Hepatocyte (in vitro differentiated cells): ENCODE results near the gene CD44. TPM values are rescaled to one million over a fixed set of nuclear protein-coding genes. Genes with fewer than 3 reads are reported as not detected.

Experiments used
- DNase-seq: peaks from one replicate; pipeline ENCODE4 v3.0.0-alpha.2; 2016; ENCODE audit warnings: low spot score
- H2AFZ ChIP-seq: fragments of 200-600 bp; sonication (generic); 2 replicates; pipeline ENCODE4 v1.6.0; 2016; ENCODE audit warnings: antibody characterized with exemption, mild to moderate bottlenecking
- H3K27ac ChIP-seq: fragments of 200-600 bp; sonication (generic); 2 replicates; pipeline ENCODE4 v1.5.1; 2016; ENCODE audit warnings: mild to moderate bottlenecking
- H3K27me3 ChIP-seq: fragments of 200-600 bp; sonication (generic); 2 replicates; pipeline ENCODE4 v1.6.1; 2016
- H3K36me3 ChIP-seq: fragments of 200-600 bp; sonication (generic); replicated peaks from 2 replicates; pipeline ENCODE4 v1.5.1; 2016; ENCODE audit warnings: low read depth; ENCODE audit not compliant: insufficient read depth
- H3K4me1 ChIP-seq: fragments of 200-600 bp; sonication (generic); 2 replicates; pipeline ENCODE4 v1.5.1; 2016; ENCODE audit warnings: mild to moderate bottlenecking, moderate library complexity; ENCODE audit not compliant: insufficient read depth
- H3K4me2 ChIP-seq: fragments of 200-600 bp; sonication (generic); 2 replicates; pipeline ENCODE4 v1.6.0; 2016
- H3K4me3 ChIP-seq: fragments of 200-600 bp; sonication (generic); 2 replicates; pipeline ENCODE4 v1.5.1; 2016; ENCODE audit warnings: mild to moderate bottlenecking
- H3K79me2 ChIP-seq: fragments of 200-600 bp; sonication (generic); 2 replicates; pipeline ENCODE4 v1.6.0; 2017; ENCODE audit warnings: mild to moderate bottlenecking
- H3K9me2 ChIP-seq: fragments of 200-600 bp; sonication (generic); replicated peaks from 2 replicates; pipeline ENCODE4 v1.6.0; 2017; ENCODE audit warnings: mild to moderate bottlenecking; ENCODE audit not compliant: insufficient read depth
- H3K9me3 ChIP-seq: fragments of 200-600 bp; sonication (generic); 2 replicates; pipeline ENCODE4 v1.5.1; 2016; ENCODE audit warnings: low read depth, mild to moderate bottlenecking
- H4K20me1 ChIP-seq: fragments of 200-600 bp; sonication (generic); 2 replicates; pipeline ENCODE4 v1.6.0; 2016; ENCODE audit warnings: mild to moderate bottlenecking; ENCODE audit not compliant: insufficient read depth, poor library complexity, severe bottlenecking
- CTCF ChIP-seq: fragments of 200-600 bp; sonication (generic); IDR thresholded peaks from 2 replicates; pipeline ENCODE4 v1.5.1; 2016; ENCODE audit warnings: antibody characterized with exemption, mild to moderate bottlenecking; ENCODE audit not compliant: poor library complexity
- EZH2 ChIP-seq: fragments of 200-600 bp; sonication (generic); IDR thresholded peaks from 2 replicates; pipeline ENCODE4 v1.6.1; 2016; ENCODE audit warnings: antibody characterized with exemption, mild to moderate bottlenecking, borderline replicate concordance
- EZH2phosphoT487 ChIP-seq: fragments of 200-600 bp; sonication (generic); IDR thresholded peaks from one replicate; pipeline ENCODE4 v1.6.1; 2018; ENCODE audit warnings: antibody characterized with exemption, mild to moderate bottlenecking, low read depth, moderate library complexity; ENCODE audit not compliant: unreplicated experiment, severe bottlenecking
- WGBS: methylation state at CpG from one replicate; pipeline ENCODE4 v1.1.6; 2016; ENCODE audit warnings: low lambda C conversion rate; ENCODE audit errors: missing lambda C conversion rate; 5-methylcytosine and 5-hydroxymethylcytosine counted together
- polyA plus RNA-seq: library from polyadenylated mRNA; unstranded; fragments of >200 nt; fragmentation: Nextera tagmentation; extraction: Ambion mirVana; gene quantifications from 2 replicates; pipeline ENCODE4 v1.2.1, GENCODE V29; 2016
- total RNA-seq: library from RNA; depleted of rRNA; stranded (reverse); fragments of >200 nt; gene quantifications from 2 replicates; pipeline ENCODE4 v1.2.3, GENCODE V29; 2014

Gene CD44
- total and polyA plus RNA-seq, 2 experiments from 2014 or later: 17.5 to 29.5 TPM

- no peak overlapping the region for H3K4me2 ChIP-seq
- no peaks in the 10 kb centered on the region for H3K4me1 ChIP-seq
- H3K27me3 ChIP-seq: no peaks in the 10 kb centered on the region
- TF ChIP-seq EZH2: no peak
- no peaks in the 10 kb centered on the region for H3K9me2 ChIP-seq
- no peak for DNase-seq
- no peaks in the 10 kb centered on the region for H3K36me3 ChIP-seq
- H3K9me3 ChIP-seq: no peaks in the 10 kb centered on the region
- H3K4me3 ChIP-seq: no peak overlapping the region
- no peak overlapping the region for H2AFZ ChIP-seq
- no peak overlapping the region for H3K27ac ChIP-seq
- no peaks in the 10 kb centered on the region for H3K79me2 ChIP-seq
- 53% methylated on average over 3 of the region's 3 CpGs for WGBS
- H4K20me1 ChIP-seq: no peaks in the 10 kb centered on the region
Observed at GRCh38 chr11:35216962-35217678, 78.1 kb downstream of the CD44 start.

GRCh38 chr11:35218956-35219355 is 80.0 kb downstream of the CD44 start:
- Histone ChIP-seq H3K4me2 (no peak overlapping the region), H3K79me2 (no peaks in the 10 kb centered on the region), H3K36me3 (no peaks in the 10 kb centered on the region), H3K27me3 (no peaks in the 10 kb centered on the region), H3K4me3 (no peak overlapping the region), H3K27ac (no peak overlapping the region), H2AFZ (no peak overlapping the region), H3K9me3 (no peaks in the 10 kb centered on the region), H3K4me1 (peaks cover 4% of the 10 kb centered on the region), H3K9me2 (no peaks in the 10 kb centered on the region), H4K20me1 (no peaks in the 10 kb centered on the region)
- DNase-seq: no peak
- TF ChIP-seq CTCF (no peak), EZH2phosphoT487 (no peak), EZH2 (no peak)
- 100% methylated on average over 1 of the region's 1 CpG for WGBS

- Histone ChIP-seq H3K27ac (no peak overlapping the region), H2AFZ (no peak overlapping the region), H3K9me3 (no peaks in the 10 kb centered on the region), H3K36me3 (no peaks in the 10 kb centered on the region), H4K20me1 (no peaks in the 10 kb centered on the region), H3K27me3 (no peaks in the 10 kb centered on the region), H3K4me2 (no peak overlapping the region), H3K9me2 (no peaks in the 10 kb centered on the region), H3K79me2 (no peaks in the 10 kb centered on the region), H3K4me1 (peaks cover 5% of the 10 kb centered on the region), H3K4me3 (no peak overlapping the region)
- DNase-seq: peak; percentile 56
- TF ChIP-seq EZH2phosphoT487 (no peak), EZH2 (no peak), CTCF (no peak)
- WGBS: 37% methylated on average over 9 of the region's 9 CpGs
Observed at GRCh38 chr11:35223371-35223796, 84.4 kb downstream of the CD44 start.

- H3K4me3 ChIP-seq: no peak overlapping the region
- H3K27me3 ChIP-seq: no peaks in the 10 kb centered on the region
- H3K36me3 ChIP-seq: no peaks in the 10 kb centered on the region
- H3K4me1 ChIP-seq: peaks cover 5% of the 10 kb centered on the region
- no peak for TF ChIP-seq EZH2
- no peak for TF ChIP-seq CTCF
- TF ChIP-seq EZH2phosphoT487: no peak
- no peaks in the 10 kb centered on the region for H3K9me2 ChIP-seq
- no peak overlapping the region for H3K27ac ChIP-seq
- 53% methylated on average over 1 of the region's 1 CpG for WGBS
- no peak overlapping the region for H3K4me2 ChIP-seq
- no peak overlapping the region for H2AFZ ChIP-seq
- DNase-seq: no peak
- H3K79me2 ChIP-seq: no peaks in the 10 kb centered on the region
- H4K20me1 ChIP-seq: no peaks in the 10 kb centered on the region
- no peaks in the 10 kb centered on the region for H3K9me3 ChIP-seq
Observed at GRCh38 chr11:35223991-35224390, 85.0 kb downstream of the CD44 start.
